GM12878 (cell line): ENCODE measurements around the gene USP9X. TPM values are rescaled to one million over a fixed set of nuclear protein-coding genes. Genes with fewer than 3 reads are reported as not detected.
A peak's percentile ranks its signal among the peaks of the same experiment; 100 is the strongest.

Experiments
- ATAC-seq: fragments of 200-7000 bp; cut with Tn5 transposase; 3 replicates; pipeline ENCODE4 v1.9.1; 2020; ENCODE audit warnings: mild to moderate bottlenecking, moderate library complexity
- BruUV-seq: library from RNA; stranded (reverse); fragments of 400-500 nt; replicated peaks from 2 replicates; lab custom pipeline; 2021; lab: Mats Ljungman, UMichigan
- CTCF ChIA-PET: fragments of 300-600 bp; sonication (Branson Sonifier 250); formaldehyde crosslinking; extraction: SDS; loops from one replicate; lab custom pipeline; 2021; ENCODE audit warnings: inconsistent platforms; lab: Yijun Ruan, JAX
- POLR2A ChIA-PET: fragments of 350-600 bp; formaldehyde crosslinking; extraction: SDS; loops from one replicate; lab custom pipeline; 2021; ENCODE audit warnings: inconsistent platforms; lab: Charles Lee
- RAD21 ChIA-PET: fragments of 300-600 bp; sonication (Branson Sonifier 250); formaldehyde crosslinking; loops from one replicate; lab custom pipeline; 2023; ENCODE audit warnings: antibody characterized with exemption; ENCODE audit not compliant: unreplicated experiment; lab: Charles Lee
- SMC1A ChIA-PET: fragments of 300-600 bp; sonication (Branson Sonifier 250); formaldehyde crosslinking; loops from one replicate; lab custom pipeline; 2023; ENCODE audit not compliant: unreplicated experiment, uncharacterized antibody; lab: Charles Lee
- DNase-seq: peaks from one replicate; pipeline ENCODE4 v3.0.0-alpha.2; 2011; ENCODE audit warnings: low read depth, low spot score
- FAIRE-seq: peaks from 3 replicates; lab custom pipeline; 2011; peaks lifted over from hg19 to GRCh38; lab: Jason Lieb, UNC
- H2AFZ ChIP-seq: 2 replicates; pipeline ENCODE4 v1.6.0; 2011; ENCODE audit warnings: low read depth, low read length, control low read depth; ENCODE audit not compliant: control insufficient read depth
- H3K27ac ChIP-seq: 2 replicates; pipeline ENCODE4 v1.5.1; 2011; ENCODE audit warnings: control low read depth; ENCODE audit not compliant: control insufficient read depth, insufficient read depth
- H3K27me3 ChIP-seq, 2 experiments: replicated peaks in 1 of 2; 2 replicates each; pipeline versions ENCODE4 v1.6.0 to v1.6.1; 2011; ENCODE audit warnings: low read length in 1 of 2; ENCODE audit not compliant: control insufficient read depth in 2 of 2, insufficient read depth in 2 of 2
- H3K36me3 ChIP-seq, 2 experiments: 2 replicates each; pipeline ENCODE4 v1.5.1; 2011; ENCODE audit warnings: low read length in 1 of 2; ENCODE audit not compliant: control insufficient read depth in 2 of 2, insufficient read depth in 2 of 2
- H3K4me1 ChIP-seq: 2 replicates; pipeline ENCODE4 v1.6.1; 2011; ENCODE audit warnings: mild to moderate bottlenecking, low read length, moderate library complexity, mixed read lengths; ENCODE audit not compliant: control insufficient read depth, insufficient read depth
- H3K4me2 ChIP-seq: 2 replicates; pipeline ENCODE4 v1.6.0; 2011; ENCODE audit warnings: control low read depth; ENCODE audit not compliant: control insufficient read depth, insufficient read depth
- H3K4me3 ChIP-seq: fragments of 200-600 bp; sonication (generic); 2 replicates; pipeline ENCODE4 v1.5.1; 2016
- H3K79me2 ChIP-seq: 2 replicates; pipeline ENCODE4 v1.6.0; 2011; ENCODE audit warnings: low read length; ENCODE audit not compliant: control insufficient read depth, insufficient read depth
- H3K9ac ChIP-seq: 2 replicates; pipeline ENCODE4 v1.8.0; 2011; ENCODE audit warnings: low read length, control low read depth, mixed read lengths; ENCODE audit not compliant: control insufficient read depth, insufficient read depth
- H3K9me3 ChIP-seq: replicated peaks from 3 replicates; pipeline ENCODE4 v1.5.1; 2011; ENCODE audit warnings: mild to moderate bottlenecking, low read length; ENCODE audit not compliant: control insufficient read depth, insufficient read depth
- H4K20me1 ChIP-seq: 2 replicates; pipeline ENCODE4 v1.6.0; 2011; ENCODE audit not compliant: control insufficient read depth, insufficient read depth
- ATF2 ChIP-seq: IDR thresholded peaks from 2 replicates; pipeline ENCODE4 v1.6.1; 2012; ENCODE audit warnings: low read length, inconsistent platforms
- CREB1 ChIP-seq: IDR thresholded peaks from 2 replicates; pipeline ENCODE4 v1.6.1; 2012; ENCODE audit warnings: low read depth, mild to moderate bottlenecking, inconsistent platforms
- ESRRA ChIP-seq: IDR thresholded peaks from 2 replicates; pipeline ENCODE4 v1.6.1; 2012; ENCODE audit warnings: mild to moderate bottlenecking, low read length, improper control_type of control experiment
- EZH2 ChIP-seq: IDR thresholded peaks from 2 replicates; pipeline ENCODE4 v1.6.1; 2012; ENCODE audit warnings: low read depth, mild to moderate bottlenecking, control low read depth, inconsistent platforms, low read length, borderline replicate concordance; ENCODE audit not compliant: control insufficient read depth
- FOS ChIP-seq: IDR thresholded peaks from 3 replicates; pipeline ENCODE4 v1.6.1; 2011; ENCODE audit warnings: borderline replicate concordance; ENCODE audit not compliant: insufficient read length; ENCODE audit errors: extremely low read depth
- HDAC2 ChIP-seq: fragments of 200-600 bp; sonication (generic); IDR thresholded peaks from 2 replicates; pipeline ENCODE4 v1.6.1; 2017
- HDGF ChIP-seq: fragments of 450-650 bp; IDR thresholded peaks from 2 replicates; pipeline ENCODE4 v1.6.1; 2016; ENCODE audit warnings: antibody characterized with exemption
- JUND ChIP-seq: IDR thresholded peaks from 2 replicates; pipeline ENCODE4 v1.6.1; 2012; ENCODE audit warnings: low read depth, mild to moderate bottlenecking, low read length, improper control_type of control experiment, moderate library complexity
- RCOR1 ChIP-seq: conservative IDR thresholded peaks from 2 replicates; pipeline ENCODE4 v1.6.1; 2012; ENCODE audit warnings: low read depth, low read length, improper control_type of control experiment
- RELA ChIP-seq: fragments of 450-650 bp; IDR thresholded peaks from 2 replicates; pipeline ENCODE4 v1.8.0; 2014; ENCODE audit warnings: borderline replicate concordance; ENCODE audit not compliant: partially characterized antibody
- SREBF1 ChIP-seq: IDR thresholded peaks from 2 replicates; pipeline ENCODE4 v1.6.1; 2012; ENCODE audit warnings: mild to moderate bottlenecking, low read length
- SUPT20H ChIP-seq: IDR thresholded peaks from 2 replicates; pipeline ENCODE4 v1.6.1; 2011; ENCODE audit warnings: low read depth, mild to moderate bottlenecking, low read length, moderate library complexity, borderline replicate concordance; ENCODE audit not compliant: control insufficient read depth
- TCF7 ChIP-seq: IDR thresholded peaks from 2 replicates; pipeline ENCODE4 v1.6.1; 2014; ENCODE audit warnings: antibody characterized with exemption, borderline replicate concordance
- WGBS: methylation state at CpG from one replicate; pipeline ENCODE4 v1.1.6; 2016; ENCODE audit warnings: low lambda C conversion rate; ENCODE audit not compliant: insufficient replicate concordance, insufficient coverage; ENCODE audit errors: missing lambda C conversion rate; 5-methylcytosine and 5-hydroxymethylcytosine counted together
- in situ Hi-C: fragments of 300-500 bp; cut with MboI; formaldehyde crosslinking; loops from 9 replicates; pipeline ENCODE4 v1.14.3; 2018; ENCODE audit warnings: mixed read lengths
- intact Hi-C: fragments of 100-400 bp; cut with micrococcal nuclease; formaldehyde crosslinking; loops from one replicate; pipeline ENCODE4 v1.14.2; 2022; ENCODE audit not compliant: unreplicated experiment
- polyA plus RNA-seq, 11 experiments: library from polyadenylated mRNA; depleted of rRNA in 4 of 11; unstranded in 6 of 11; stranded (reverse) in 5 of 11; fragments of >200 nt; fragmentation: Nextera tagmentation in 4 of 11; fragmentation: Illumina TruSeq in 1 of 11; extraction: Ambion mirVana in 4 of 11; extraction: Trizol in 1 of 11; gene quantifications; 1 replicate in 1 of 11; 2 replicates in 10 of 11; pipeline versions ENCODE4 v1.2.1 to v1.2.3, GENCODE V29; 2011 to 2016; ENCODE audit warnings: inconsistent platforms in 2 of 11, missing spikeins in 2 of 11, low read depth in 1 of 11
- total RNA-seq, 4 experiments: library from RNA; depleted of rRNA in 3 of 4; stranded (reverse); fragments of >200 nt in 3 of 4; fragmentation: Illumina TruSeq in 1 of 4; extraction: Trizol in 1 of 4; gene quantifications; 2 replicates each; pipeline versions ENCODE4 v1.2.1 to v1.2.3, GENCODE V29; 2013 to 2021
- TF ChIP-seq, protein P1 (sequence below): IDR thresholded peaks from 2 replicates; pipeline ENCODE4 v1.6.1; 2011; ENCODE audit warnings: mild to moderate bottlenecking, low read depth, low read length, moderate library complexity; ENCODE audit not compliant: insufficient replicate concordance
- TF ChIP-seq, protein P2 (sequence below): fragments of 450-650 bp; IDR thresholded peaks from 2 replicates; pipeline ENCODE4 v1.6.1; 2017; ENCODE audit warnings: mild to moderate bottlenecking, moderate library complexity
- TF ChIP-seq, protein P3 (sequence below): IDR thresholded peaks from 2 replicates; pipeline ENCODE4 v1.6.1; 2012; ENCODE audit warnings: low read depth, low read length, improper control_type of control experiment

The USP9X gene
- total and polyA plus RNA-seq, 10 of the 15 experiments (the other 5 are each of a cell fraction or from before 2014, with no cell fraction given) = 9.3 to 61.6 (median 31.7) TPM

- in situ Hi-C loops = no loop called here
- intact Hi-C loops = no loop called here
- ChIA-PET SMC1A (interaction anchor here (1.2 kb wide), 1 partner anchor 244 kb away, joined by 3 read pairs; no protein-coding TSS in a partner anchor), CTCF (interaction anchor here (1.4 to 1.5 kb wide), 2 partner anchors 244 to 578 kb away, joined by 3 to 5 read pairs; no protein-coding TSS in a partner anchor), RAD21 (no interaction called here), POLR2A (no interaction called here)
- Histone ChIP-seq H3K4me2 (peak overlapping the region; percentile 59; the same call in 1 of the 2 replicates), H3K4me1 (peaks cover 38% of the 10 kb centered on the region), H3K79me2 (peaks cover 78% of the 10 kb centered on the region), H2AFZ (no peak overlapping the region), H3K36me3 (peaks cover 0 to 8% of the 10 kb centered on the region in 2 experiments; a peak in 1 of 4 replicates), H3K9me3 (no peaks in the 10 kb centered on the region; the same call in 2 of the 3 replicates), H3K27me3 (no peaks in the 10 kb centered on the region), H3K4me3 (0 out of 2 replicates have a peak overlapping the region, but pooled peaks have one; percentile 4), H3K27ac (peak overlapping the region; percentile 68), H3K9ac (peak overlapping the region; percentile 46; the same call in 1 of the 2 replicates), H4K20me1 (peaks cover 14% of the 10 kb centered on the region)
- TF ChIP-seq ESRRA = no peak
- TF ChIP-seq JUND = no peak
- TF ChIP-seq HDAC2 = no peak
- TF ChIP-seq, protein P1, sequence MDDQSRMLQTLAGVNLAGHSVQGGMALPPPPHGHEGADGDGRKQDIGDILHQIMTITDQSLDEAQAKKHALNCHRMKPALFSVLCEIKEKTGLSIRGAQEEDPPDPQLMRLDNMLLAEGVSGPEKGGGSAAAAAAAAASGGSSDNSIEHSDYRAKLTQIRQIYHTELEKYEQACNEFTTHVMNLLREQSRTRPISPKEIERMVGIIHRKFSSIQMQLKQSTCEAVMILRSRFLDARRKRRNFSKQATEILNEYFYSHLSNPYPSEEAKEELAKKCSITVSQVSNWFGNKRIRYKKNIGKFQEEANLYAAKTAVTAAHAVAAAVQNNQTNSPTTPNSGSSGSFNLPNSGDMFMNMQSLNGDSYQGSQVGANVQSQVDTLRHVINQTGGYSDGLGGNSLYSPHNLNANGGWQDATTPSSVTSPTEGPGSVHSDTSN = no peak
- TF ChIP-seq, protein P2, sequence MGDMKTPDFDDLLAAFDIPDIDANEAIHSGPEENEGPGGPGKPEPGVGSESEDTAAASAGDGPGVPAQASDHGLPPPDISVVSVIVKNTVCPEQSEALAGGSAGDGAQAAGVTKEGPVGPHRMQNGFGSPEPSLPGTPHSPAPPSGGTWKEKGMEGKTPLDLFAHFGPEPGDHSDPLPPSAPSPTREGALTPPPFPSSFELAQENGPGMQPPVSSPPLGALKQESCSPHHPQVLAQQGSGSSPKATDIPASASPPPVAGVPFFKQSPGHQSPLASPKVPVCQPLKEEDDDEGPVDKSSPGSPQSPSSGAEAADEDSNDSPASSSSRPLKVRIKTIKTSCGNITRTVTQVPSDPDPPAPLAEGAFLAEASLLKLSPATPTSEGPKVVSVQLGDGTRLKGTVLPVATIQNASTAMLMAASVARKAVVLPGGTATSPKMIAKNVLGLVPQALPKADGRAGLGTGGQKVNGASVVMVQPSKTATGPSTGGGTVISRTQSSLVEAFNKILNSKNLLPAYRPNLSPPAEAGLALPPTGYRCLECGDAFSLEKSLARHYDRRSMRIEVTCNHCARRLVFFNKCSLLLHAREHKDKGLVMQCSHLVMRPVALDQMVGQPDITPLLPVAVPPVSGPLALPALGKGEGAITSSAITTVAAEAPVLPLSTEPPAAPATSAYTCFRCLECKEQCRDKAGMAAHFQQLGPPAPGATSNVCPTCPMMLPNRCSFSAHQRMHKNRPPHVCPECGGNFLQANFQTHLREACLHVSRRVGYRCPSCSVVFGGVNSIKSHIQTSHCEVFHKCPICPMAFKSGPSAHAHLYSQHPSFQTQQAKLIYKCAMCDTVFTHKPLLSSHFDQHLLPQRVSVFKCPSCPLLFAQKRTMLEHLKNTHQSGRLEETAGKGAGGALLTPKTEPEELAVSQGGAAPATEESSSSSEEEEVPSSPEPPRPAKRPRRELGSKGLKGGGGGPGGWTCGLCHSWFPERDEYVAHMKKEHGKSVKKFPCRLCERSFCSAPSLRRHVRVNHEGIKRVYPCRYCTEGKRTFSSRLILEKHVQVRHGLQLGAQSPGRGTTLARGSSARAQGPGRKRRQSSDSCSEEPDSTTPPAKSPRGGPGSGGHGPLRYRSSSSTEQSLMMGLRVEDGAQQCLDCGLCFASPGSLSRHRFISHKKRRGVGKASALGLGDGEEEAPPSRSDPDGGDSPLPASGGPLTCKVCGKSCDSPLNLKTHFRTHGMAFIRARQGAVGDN = no peak
- TF ChIP-seq RCOR1 = no peak
- no peak for TF ChIP-seq SUPT20H
- TF ChIP-seq EZH2 = no peak
- no peak for TF ChIP-seq CREB1
- TF ChIP-seq FOS = no peak
- no peak for TF ChIP-seq TCF7
- no peak for TF ChIP-seq HDGF
- TF ChIP-seq, protein P3, sequence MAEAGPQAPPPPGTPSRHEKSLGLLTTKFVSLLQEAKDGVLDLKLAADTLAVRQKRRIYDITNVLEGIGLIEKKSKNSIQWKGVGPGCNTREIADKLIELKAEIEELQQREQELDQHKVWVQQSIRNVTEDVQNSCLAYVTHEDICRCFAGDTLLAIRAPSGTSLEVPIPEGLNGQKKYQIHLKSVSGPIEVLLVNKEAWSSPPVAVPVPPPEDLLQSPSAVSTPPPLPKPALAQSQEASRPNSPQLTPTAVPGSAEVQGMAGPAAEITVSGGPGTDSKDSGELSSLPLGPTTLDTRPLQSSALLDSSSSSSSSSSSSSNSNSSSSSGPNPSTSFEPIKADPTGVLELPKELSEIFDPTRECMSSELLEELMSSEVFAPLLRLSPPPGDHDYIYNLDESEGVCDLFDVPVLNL = no peak
- no peak for TF ChIP-seq RELA
- no peak for TF ChIP-seq ATF2
- no peak for TF ChIP-seq SREBF1
- BruUV-seq = no TSS peak
- DNase-seq (no peak), ATAC-seq (no peak), FAIRE-seq (no peak)
- 0% methylated on average over 1 of the region's 1 CpG for WGBS
These were observed 36.5 kb downstream of the USP9X start for GRCh38 chrX:41121766-41122165.
